Osteoblast (primary cell): Measurements from ENCODE around the gene EFNB3. TPM values are rescaled to one million over a fixed set of nuclear protein-coding genes. Genes with fewer than 3 reads are reported as not detected.

Experiments
- DNase-seq: peaks from one replicate; pipeline ENCODE4 v3.0.0; 2011; ENCODE audit warnings: low spot score, mixed read lengths; ENCODE audit not compliant: insufficient read length; ENCODE audit errors: missing footprints
- H2AFZ ChIP-seq: 2 replicates; pipeline ENCODE4 v1.6.0; 2011; ENCODE audit warnings: mild to moderate bottlenecking, low read length
- H3K27ac ChIP-seq: 2 replicates; pipeline ENCODE4 v1.5.1; 2011; ENCODE audit warnings: mild to moderate bottlenecking, low read depth, low read length, moderate library complexity
- H3K27me3 ChIP-seq: 2 replicates; pipeline ENCODE4 v1.6.0; 2012; ENCODE audit warnings: mild to moderate bottlenecking, control low read depth, inconsistent platforms, low read length, moderate library complexity; ENCODE audit not compliant: insufficient read depth
- H3K36me3 ChIP-seq: 2 replicates; pipeline ENCODE4 v1.5.1; 2011; ENCODE audit warnings: mild to moderate bottlenecking, low read length, control low read depth, moderate library complexity; ENCODE audit not compliant: insufficient read depth
- H3K4me1 ChIP-seq: 2 replicates; pipeline ENCODE4 v1.5.1; 2011; ENCODE audit warnings: mild to moderate bottlenecking, low read length, control low read depth, moderate library complexity; ENCODE audit not compliant: insufficient read depth
- H3K4me2 ChIP-seq: 2 replicates; pipeline ENCODE4 v1.6.0; 2011; ENCODE audit warnings: mild to moderate bottlenecking, low read length; ENCODE audit not compliant: insufficient read depth
- H3K4me3 ChIP-seq: fragments of 200-600 bp; sonication (generic); 3 replicates; pipeline ENCODE4 v1.5.1; 2012; ENCODE audit warnings: mild to moderate bottlenecking, low read length, inconsistent platforms; ENCODE audit not compliant: insufficient read depth
- H3K79me2 ChIP-seq: 2 replicates; pipeline ENCODE4 v1.6.0; 2012; ENCODE audit warnings: mild to moderate bottlenecking, low read length, control low read depth, inconsistent platforms; ENCODE audit not compliant: insufficient read depth
- H3K9me3 ChIP-seq: 2 replicates; pipeline ENCODE4 v1.5.1; 2011; ENCODE audit warnings: low read depth, low read length, control low read depth
- H4K20me1 ChIP-seq: 2 replicates; pipeline ENCODE4 v1.6.0; 2012; ENCODE audit warnings: mild to moderate bottlenecking, low read length, control low read depth; ENCODE audit not compliant: insufficient read depth
- total RNA-seq: library from RNA; depleted of rRNA; stranded (reverse); fragments of >200 nt; gene quantifications from 2 replicates; pipeline ENCODE4 v1.2.3, GENCODE V29; 2012
- TF ChIP-seq, protein P1 (sequence below): IDR thresholded peaks from 2 replicates; pipeline ENCODE4 v1.5.1; 2011; ENCODE audit warnings: mild to moderate bottlenecking, low read depth, low read length, moderate library complexity; ENCODE audit errors: extremely low read depth

The EFNB3 gene
- total RNA-seq, 1 donor: 1.8 TPM

DNA sequence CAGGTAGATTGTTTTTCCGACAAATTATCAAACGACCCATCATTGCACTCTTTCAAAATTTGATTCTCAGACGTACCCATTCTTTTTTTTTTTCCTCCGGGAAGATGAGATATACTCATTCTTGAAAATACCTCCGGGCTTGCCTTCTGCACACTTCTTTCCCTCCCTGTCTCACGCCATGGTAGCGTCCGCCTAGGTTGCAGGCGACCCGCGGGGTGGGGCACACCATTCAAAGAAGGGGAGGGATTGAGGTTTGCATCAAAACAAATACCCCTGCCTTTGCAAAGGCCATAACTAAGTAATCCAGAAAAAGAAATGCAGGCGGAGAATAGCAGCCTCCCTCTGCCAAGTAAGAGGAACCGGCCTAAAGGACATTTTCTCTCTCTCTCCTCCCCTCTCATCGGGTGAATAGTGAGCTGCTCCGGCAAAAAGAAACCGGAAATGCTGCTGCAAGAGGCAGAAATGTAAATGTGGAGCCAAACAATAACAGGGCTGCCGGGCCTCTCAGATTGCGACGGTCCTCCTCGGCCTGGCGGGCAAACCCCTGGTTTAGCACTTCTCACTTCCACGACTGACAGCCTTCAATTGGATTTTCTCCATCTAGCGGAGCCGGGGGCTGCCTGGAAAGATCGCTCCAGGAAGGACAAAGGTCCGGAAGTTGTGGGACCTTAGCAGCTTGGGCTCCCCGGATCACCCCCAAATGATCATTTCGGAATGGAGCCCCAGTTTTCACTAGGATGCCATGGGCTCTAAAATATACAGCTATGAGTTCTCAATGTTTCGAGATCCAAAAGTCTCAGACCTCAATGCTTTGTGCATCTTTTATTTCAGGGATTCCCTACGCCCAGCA, 18.6 kb upstream of the EFNB3 start:
- peak overlapping the region; percentile 100 for H3K27ac ChIP-seq
- no peaks in the 10 kb centered on the region for H4K20me1 ChIP-seq
- TF ChIP-seq, protein P1, sequence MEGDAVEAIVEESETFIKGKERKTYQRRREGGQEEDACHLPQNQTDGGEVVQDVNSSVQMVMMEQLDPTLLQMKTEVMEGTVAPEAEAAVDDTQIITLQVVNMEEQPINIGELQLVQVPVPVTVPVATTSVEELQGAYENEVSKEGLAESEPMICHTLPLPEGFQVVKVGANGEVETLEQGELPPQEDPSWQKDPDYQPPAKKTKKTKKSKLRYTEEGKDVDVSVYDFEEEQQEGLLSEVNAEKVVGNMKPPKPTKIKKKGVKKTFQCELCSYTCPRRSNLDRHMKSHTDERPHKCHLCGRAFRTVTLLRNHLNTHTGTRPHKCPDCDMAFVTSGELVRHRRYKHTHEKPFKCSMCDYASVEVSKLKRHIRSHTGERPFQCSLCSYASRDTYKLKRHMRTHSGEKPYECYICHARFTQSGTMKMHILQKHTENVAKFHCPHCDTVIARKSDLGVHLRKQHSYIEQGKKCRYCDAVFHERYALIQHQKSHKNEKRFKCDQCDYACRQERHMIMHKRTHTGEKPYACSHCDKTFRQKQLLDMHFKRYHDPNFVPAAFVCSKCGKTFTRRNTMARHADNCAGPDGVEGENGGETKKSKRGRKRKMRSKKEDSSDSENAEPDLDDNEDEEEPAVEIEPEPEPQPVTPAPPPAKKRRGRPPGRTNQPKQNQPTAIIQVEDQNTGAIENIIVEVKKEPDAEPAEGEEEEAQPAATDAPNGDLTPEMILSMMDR: no peak
- peak overlapping the region; percentile 90 for H3K4me2 ChIP-seq
- H3K9me3 ChIP-seq: no peaks in the 10 kb centered on the region
- no peaks in the 10 kb centered on the region for H3K27me3 ChIP-seq
- no peaks in the 10 kb centered on the region for H3K36me3 ChIP-seq
- DNase-seq: peak; percentile 88
- peak overlapping the region; percentile 99 for H3K4me3 ChIP-seq
- peak overlapping the region; percentile 98 for H2AFZ ChIP-seq
- H3K4me1 ChIP-seq: peaks cover 31% of the 10 kb centered on the region
- peaks cover 48% of the 10 kb centered on the region for H3K79me2 ChIP-seq

DNA sequence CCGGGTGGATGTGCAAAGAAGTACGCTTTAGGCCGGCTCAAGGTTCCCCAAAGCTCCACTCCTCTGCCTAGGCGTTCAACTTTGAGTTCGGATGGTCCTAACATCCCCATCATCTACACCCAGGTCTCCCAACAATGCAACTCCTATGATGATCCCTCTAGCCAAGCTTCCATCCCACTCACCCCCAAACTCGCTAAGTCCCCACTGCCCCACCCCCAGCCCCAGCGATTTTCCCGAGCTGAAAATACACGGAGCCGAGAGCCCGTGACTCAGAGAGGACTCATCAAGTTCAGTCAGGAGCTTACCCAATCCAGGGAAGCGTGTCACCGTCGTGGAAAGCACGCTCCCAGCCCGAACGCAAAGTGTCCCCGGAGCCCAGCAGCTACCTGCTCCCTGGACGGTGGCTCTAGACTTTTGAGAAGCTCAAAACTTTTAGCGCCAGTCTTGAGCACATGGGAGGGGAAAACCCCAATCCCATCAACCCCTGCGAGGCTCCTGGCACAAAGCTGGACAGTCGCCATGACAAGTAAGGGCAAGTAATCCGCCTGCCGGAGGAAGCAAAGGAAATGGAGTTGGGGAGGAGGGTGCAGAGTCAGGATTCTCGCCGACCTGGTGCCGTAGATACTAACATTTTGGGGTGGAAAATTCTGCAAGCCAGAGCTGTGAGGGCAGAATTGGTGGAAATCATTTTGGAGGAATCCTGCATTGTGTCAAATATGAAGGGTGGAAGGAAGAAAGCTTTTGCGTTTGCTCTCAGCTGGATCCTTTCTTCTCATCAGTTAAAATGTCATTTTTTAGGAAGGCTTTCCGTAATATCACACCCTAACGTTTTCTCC, 17.7 kb upstream of the EFNB3 start, which contains the start of gene TP53:
Gene TP53, minus strand, starts transcription at position 419 of the 836 bp plus-strand sequence. CDS start 10,896 bp downstream, outside the sequence.
- no peaks in the 10 kb centered on the region for H3K27me3 ChIP-seq
- peak within 1 kb of the TSS; percentile 99 for H3K4me3 ChIP-seq
- H3K9me3 ChIP-seq: no peaks in the 10 kb centered on the region
- peaks cover 47% of the 10 kb centered on the region for H3K79me2 ChIP-seq
- H3K27ac ChIP-seq: peak within 1 kb of the TSS; percentile 100
- H2AFZ ChIP-seq: peak within 1 kb of the TSS; percentile 100
- H3K4me1 ChIP-seq: peaks cover 31% of the 10 kb centered on the region
- no peaks in the 10 kb centered on the region for H3K36me3 ChIP-seq
- H3K4me2 ChIP-seq: peak within 1 kb of the TSS; percentile 98
- H4K20me1 ChIP-seq: no peaks in the 10 kb centered on the region
- TF ChIP-seq, protein P1: no peak
- DNase-seq: no peak

DNA sequence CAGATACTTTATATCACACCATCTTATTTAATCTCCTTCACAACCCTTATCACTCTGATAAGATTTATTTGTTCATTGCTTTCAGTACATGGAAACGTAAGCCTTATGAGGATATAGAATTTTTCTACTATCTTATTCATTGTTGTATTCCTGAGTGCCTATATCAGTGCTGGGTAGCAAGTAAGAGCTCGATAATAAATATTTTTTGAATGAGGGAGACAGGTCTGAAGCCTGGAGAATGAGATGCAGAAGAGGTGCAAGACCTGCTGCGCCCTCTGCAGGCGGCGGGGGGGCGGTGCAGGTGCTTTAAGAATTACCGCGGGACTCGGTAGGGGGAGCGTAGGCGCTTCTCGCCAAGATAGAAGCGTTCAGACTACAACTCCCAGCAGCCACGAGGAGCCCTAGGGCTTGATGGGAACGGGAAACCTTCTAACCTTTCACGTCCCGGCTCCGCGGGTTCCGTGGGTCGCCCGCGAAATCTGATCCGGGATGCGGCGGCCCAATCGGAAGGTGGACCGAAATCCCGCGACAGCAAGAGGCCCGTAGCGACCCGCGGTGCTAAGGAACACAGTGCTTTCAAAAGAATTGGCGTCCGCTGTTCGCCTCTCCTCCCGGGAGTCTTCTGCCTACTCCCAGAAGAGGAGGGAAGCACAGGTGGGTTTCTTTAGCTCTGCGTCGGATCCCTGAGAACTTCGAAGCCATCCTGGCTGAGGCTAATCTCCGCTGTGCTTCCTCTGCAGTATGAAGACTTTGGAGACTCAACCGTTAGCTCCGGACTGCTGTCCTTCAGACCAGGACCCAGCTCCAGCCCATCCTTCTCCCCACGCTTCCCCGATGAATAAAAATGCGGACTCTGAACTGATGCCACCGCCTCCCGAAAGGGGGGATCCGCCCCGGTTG, 16.8 kb upstream of the EFNB3 start, which contains the start of gene WRAP53:
Gene WRAP53, plus strand, starts transcription at position 570 of the 900 bp plus-strand sequence. Its CDS starts 172 bp downstream, at position 742.
- TF ChIP-seq, protein P1: peak; percentile 99
- Histone ChIP-seq H3K9me3 (no peaks in the 10 kb centered on the region), H3K4me3 (peak within 1 kb of the TSS; percentile 99), H3K36me3 (no peaks in the 10 kb centered on the region), H2AFZ (peak within 1 kb of the TSS; percentile 100), H3K4me2 (peak within 1 kb of the TSS; percentile 98), H3K4me1 (peaks cover 31% of the 10 kb centered on the region), H3K79me2 (peaks cover 44% of the 10 kb centered on the region), H4K20me1 (no peaks in the 10 kb centered on the region), H3K27me3 (no peaks in the 10 kb centered on the region), H3K27ac (peak within 1 kb of the TSS; percentile 100)
- DNase-seq: peak; percentile 97
